A204.1 (cell line): Measurements from ENCODE around the gene ANAPC7.
A peak's percentile ranks its signal among the peaks of the same experiment; 100 is the strongest.

Source experiments
- FAIRE-seq: peaks from 2 replicates; lab custom pipeline; 2012; peaks lifted over from hg19 to GRCh38; lab: Jason Lieb, UNC

The ANAPC7 gene

GRCh38 chr12:110373962-110374611, 29.4 kb downstream of the ANAPC7 start:
- FAIRE-seq: no peak

- FAIRE-seq: no peak
Measured at GRCh38 chr12:110373425-110373824, 30.1 kb downstream of the ANAPC7 start.

GRCh38 chr12:110373025-110373424, 30.5 kb downstream of the ANAPC7 start:
- no peak for FAIRE-seq

GRCh38 chr12:110372056-110372425, 31.5 kb downstream of the ANAPC7 start:
- no peak for FAIRE-seq

GRCh38 chr12:110371408-110372055, 32.0 kb downstream of the ANAPC7 start:
- FAIRE-seq: no peak

GRCh38 chr12:110370732-110371231, 32.7 kb downstream of the ANAPC7 start:
- FAIRE-seq: no peak

GRCh38 chr12:110369992-110370391, 33.5 kb downstream of the ANAPC7 start:
- FAIRE-seq: no peak

- FAIRE-seq: no peak
Measured at GRCh38 chr12:110367181-110367864, 36.2 kb downstream of the ANAPC7 start.

- no peak for FAIRE-seq
Measured at GRCh38 chr12:110366321-110367142, 37.0 kb downstream of the ANAPC7 start.

- no peak for FAIRE-seq
Measured at GRCh38 chr12:110365489-110366320, 37.8 kb downstream of the ANAPC7 start.

- no peak for FAIRE-seq
Measured at GRCh38 chr12:110361216-110361615, 42.3 kb downstream of the ANAPC7 start.

- FAIRE-seq: peak; percentile 54
Measured at GRCh38 chr12:110358384-110359097, 45.0 kb downstream of the ANAPC7 start.

- no peak for FAIRE-seq
Measured at GRCh38 chr12:110355073-110355472, 48.4 kb downstream of the ANAPC7 start.

GRCh38 chr12:110354172-110354780, 49.2 kb downstream of the ANAPC7 start:
- no peak for FAIRE-seq

- FAIRE-seq: no peak
Measured at GRCh38 chr12:110353211-110353965, 50.1 kb downstream of the ANAPC7 start.

- FAIRE-seq: no peak
Measured at GRCh38 chr12:110352401-110352800, 51.1 kb downstream of the ANAPC7 start.

- FAIRE-seq: no peak
Measured at GRCh38 chr12:110351119-110351518, 52.4 kb downstream of the ANAPC7 start.

GRCh38 chr12:110349514-110350151, 53.9 kb downstream of the ANAPC7 start:
- FAIRE-seq: no peak

GRCh38 chr12:110349096-110349495, 54.4 kb downstream of the ANAPC7 start:
- FAIRE-seq: no peak
